HG03280 (cell line): ENCODE measurements around the gene MTFP1.
"Not testable (repeated sequence)": the region's sequence is repeated elsewhere in the genome, so short reads cannot be mapped to it uniquely, and the experiment has no call there.

Experiments
- ATAC-seq: cut with Tn5 transposase; IDR thresholded peaks from one replicate; pipeline ENCODE4 v1.9.1; 2021; ENCODE audit warnings: mild to moderate bottlenecking, moderate library complexity; ENCODE audit not compliant: unreplicated experiment

The MTFP1 gene

GRCh38 chr22:30425616-30426387, at the start of gene MTFP1:
Gene MTFP1, plus strand, starts transcription at chr22:30425768. Its CDS starts 112 bp downstream, at chr22:30425880.
- no peak for ATAC-seq

- ATAC-seq, result no peak
Measured at GRCh38 chr22:30380011-30380410, 45.6 kb upstream of the MTFP1 start.

- ATAC-seq, result no peak
Measured at GRCh38 chr22:30381264-30381663, 44.3 kb upstream of the MTFP1 start.

- ATAC-seq, result no peak
Measured at GRCh38 chr22:30382340-30382739, 43.2 kb upstream of the MTFP1 start.

- ATAC-seq, result no peak
Measured at GRCh38 chr22:30383061-30383460, 42.5 kb upstream of the MTFP1 start.

- ATAC-seq, result no peak
Measured at GRCh38 chr22:30385942-30386341, 39.6 kb upstream of the MTFP1 start.

GRCh38 chr22:30386608-30386959, 39.0 kb upstream of the MTFP1 start:
- no peak for ATAC-seq

- peak; percentile 77 for ATAC-seq
Measured at GRCh38 chr22:30386960-30387827, 38.4 kb upstream of the MTFP1 start, which contains the start of gene RNF215. Gene RNF215, minus strand, starts transcription at chr22:30387411. Its CDS starts 98 bp downstream, at chr22:30387313.

- no peak for ATAC-seq
Measured at GRCh38 chr22:30390974-30391691, 34.4 kb upstream of the MTFP1 start.

- ATAC-seq, result no peak
Measured at GRCh38 chr22:30392661-30393321, 32.8 kb upstream of the MTFP1 start.

- no peak for ATAC-seq
Measured at GRCh38 chr22:30393322-30393680, 32.3 kb upstream of the MTFP1 start.

GRCh38 chr22:30393885-30394284, 31.7 kb upstream of the MTFP1 start:
- no peak for ATAC-seq

GRCh38 chr22:30396871-30397655, 28.5 kb upstream of the MTFP1 start, which contains the start of gene SEC14L2:
Gene SEC14L2, plus strand, starts transcription at chr22:30397018. Its CDS starts 99 bp downstream, at chr22:30397117.
- no peak for ATAC-seq

GRCh38 chr22:30397656-30398635, 27.6 kb upstream of the MTFP1 start:
- ATAC-seq, result no peak

- no peak for ATAC-seq
Measured at GRCh38 chr22:30398685-30399680, 26.6 kb upstream of the MTFP1 start.

- no peak for ATAC-seq
Measured at GRCh38 chr22:30399718-30400117, 25.9 kb upstream of the MTFP1 start.

- no peak for ATAC-seq
Measured at GRCh38 chr22:30400159-30400558, 25.4 kb upstream of the MTFP1 start.

GRCh38 chr22:30401024-30401423, 24.5 kb upstream of the MTFP1 start:
- not testable (repeated sequence) for ATAC-seq
